IPS DF 4.7 (cell line): ENCODE measurements around the gene SLX4IP.
A peak's percentile ranks its signal among the peaks of the same experiment; 100 is the strongest.
"Not testable (repeated sequence)": the region's sequence is repeated elsewhere in the genome, so short reads cannot be mapped to it uniquely, and the experiment has no call there.

ENCODE experiments used
- DNase-seq: peaks from one replicate; pipeline ENCODE4 v3.0.0-alpha.2; 2013; ENCODE audit warnings: low spot score; ENCODE audit errors: extremely low read depth

Gene SLX4IP

GRCh38 chr20:10434832-10435812 is at the start of gene SLX4IP:
Gene SLX4IP (plus strand): TSS chr20:10435305. CDS start chr20:10458205, 22,900 bp downstream.
- DNase-seq = peak; percentile 91

- no peak for DNase-seq
Measured at GRCh38 chr20:10385850-10386544, 49.1 kb upstream of the SLX4IP start.

GRCh38 chr20:10387686-10388085 is 47.4 kb upstream of the SLX4IP start:
- DNase-seq = no peak

- no peak for DNase-seq
Measured at GRCh38 chr20:10388597-10388996, 46.5 kb upstream of the SLX4IP start.

- no peak for DNase-seq
Measured at GRCh38 chr20:10390709-10391108, 44.4 kb upstream of the SLX4IP start.

- DNase-seq = not testable (repeated sequence)
Measured at GRCh38 chr20:10394752-10395151, 40.4 kb upstream of the SLX4IP start.

- no peak for DNase-seq
Measured at GRCh38 chr20:10398834-10399369, 36.2 kb upstream of the SLX4IP start.

- DNase-seq = no peak
Measured at GRCh38 chr20:10402938-10403608, 32.0 kb upstream of the SLX4IP start.

GRCh38 chr20:10404023-10404628 is 31.0 kb upstream of the SLX4IP start:
- no peak for DNase-seq

- no peak for DNase-seq
Measured at GRCh38 chr20:10404959-10405530, 30.1 kb upstream of the SLX4IP start.

GRCh38 chr20:10408108-10408813 is 26.8 kb upstream of the SLX4IP start:
- no peak for DNase-seq

- DNase-seq = no peak
Measured at GRCh38 chr20:10411673-10412072, 23.4 kb upstream of the SLX4IP start.

GRCh38 chr20:10412591-10413408 is 22.3 kb upstream of the SLX4IP start:
- DNase-seq = no peak

GRCh38 chr20:10415013-10415650 is 20.0 kb upstream of the SLX4IP start:
- DNase-seq = no peak

- DNase-seq = not testable (repeated sequence)
Measured at GRCh38 chr20:10417218-10417617, 17.9 kb upstream of the SLX4IP start.

GRCh38 chr20:10419550-10420133 is 15.5 kb upstream of the SLX4IP start:
- no peak for DNase-seq

- no peak for DNase-seq
Measured at GRCh38 chr20:10423735-10424134, 11.4 kb upstream of the SLX4IP start.

- DNase-seq = no peak
Measured at GRCh38 chr20:10427060-10427692, 7.9 kb upstream of the SLX4IP start.
